Mesenteric fat pad (tissue), 1 donor: Measurements from ENCODE around the gene KRT3. TPM values are rescaled to one million over a fixed set of nuclear protein-coding genes. Genes with fewer than 3 reads are reported as not detected.

ENCODE experiments used
- DNase-seq: peaks from one replicate; pipeline ENCODE4 v3.0.0-alpha.2; 2020; ENCODE audit warnings: low spot score
- total RNA-seq: library from RNA; stranded (reverse); fragmentation: NEBNext Ultra II Directional; extraction: Animal tissue kit (Norgen Biotek cat#: 25700); gene quantifications from one replicate; pipeline ENCODE4 v1.2.1, GENCODE V29; 2021
- donor health status: DM: yes; HTN: yes; CAD: no.

Gene KRT3
- total RNA-seq, 1 donor from 2014 or later: not detected

DNA sequence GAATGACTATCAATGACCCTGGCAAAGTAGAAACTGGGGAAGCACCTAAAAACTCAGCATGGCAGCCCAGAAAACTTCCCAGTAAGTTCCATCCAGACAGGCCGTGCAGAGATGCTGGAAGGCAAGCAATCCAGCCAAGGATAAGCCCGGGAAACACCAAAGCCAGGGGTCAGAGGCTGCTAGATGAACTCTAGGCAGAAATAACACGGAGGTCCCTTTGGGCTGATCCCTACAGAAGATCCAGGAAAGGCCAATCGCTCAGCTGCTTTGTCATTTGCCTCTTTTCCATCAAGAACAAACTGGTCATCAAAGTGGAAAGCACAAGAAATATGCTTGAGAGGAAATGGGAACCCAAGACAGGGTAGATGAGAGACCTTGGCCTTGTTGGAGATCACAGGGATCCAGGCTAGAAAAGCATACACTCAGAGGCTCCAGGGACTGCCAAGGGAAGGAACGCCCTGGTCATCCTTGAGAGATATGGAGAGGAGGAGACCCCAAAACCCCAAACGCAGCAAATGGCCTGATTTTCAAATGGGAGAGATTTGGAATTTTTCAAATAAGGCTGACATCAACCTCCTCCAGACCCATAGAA is 31.7 kb upstream of the KRT3 start:
- DNase-seq: no peak

DNA sequence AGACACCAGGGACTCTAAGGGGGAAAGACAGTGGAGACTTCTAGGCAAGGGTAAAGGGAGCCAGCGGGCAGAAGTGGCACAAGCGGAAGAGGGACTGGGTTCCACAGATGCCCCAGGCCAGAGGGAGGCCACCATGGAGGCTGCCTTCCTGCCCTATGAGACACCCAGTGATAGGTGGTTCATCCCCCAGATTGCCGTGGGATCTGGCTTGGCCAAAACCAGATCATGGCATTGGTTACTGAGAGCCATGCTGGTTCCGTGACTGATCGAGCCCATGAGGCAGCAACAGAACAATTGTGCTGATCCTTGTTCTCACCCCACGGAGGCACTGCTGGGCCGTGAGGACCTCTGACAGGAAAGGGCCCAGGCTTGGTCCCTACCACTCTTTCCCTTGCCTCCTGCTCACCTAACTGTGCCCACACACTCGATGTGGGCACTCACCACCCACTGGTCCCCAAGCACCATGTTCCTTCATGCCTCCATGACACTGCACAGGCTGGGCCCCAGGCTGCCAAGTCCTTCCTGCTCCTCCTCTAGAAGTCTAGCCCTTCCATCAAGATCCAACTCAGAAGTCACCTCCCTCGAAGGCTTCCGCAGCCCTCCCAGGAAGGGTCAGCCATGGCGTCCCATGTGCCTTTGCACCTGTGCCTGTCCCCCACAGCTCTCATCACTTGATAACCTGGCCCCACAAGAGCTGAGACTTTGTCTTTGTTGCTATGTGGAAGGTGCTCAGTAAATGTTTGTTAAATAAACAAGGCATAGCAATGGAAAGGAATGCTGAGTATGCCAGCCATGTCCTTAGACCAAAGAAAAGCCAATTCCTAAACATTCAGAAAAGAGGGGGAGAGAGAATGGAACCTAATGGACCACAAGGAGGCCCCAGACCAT is 30.9 kb upstream of the KRT3 start:
- no peak for DNase-seq

DNA sequence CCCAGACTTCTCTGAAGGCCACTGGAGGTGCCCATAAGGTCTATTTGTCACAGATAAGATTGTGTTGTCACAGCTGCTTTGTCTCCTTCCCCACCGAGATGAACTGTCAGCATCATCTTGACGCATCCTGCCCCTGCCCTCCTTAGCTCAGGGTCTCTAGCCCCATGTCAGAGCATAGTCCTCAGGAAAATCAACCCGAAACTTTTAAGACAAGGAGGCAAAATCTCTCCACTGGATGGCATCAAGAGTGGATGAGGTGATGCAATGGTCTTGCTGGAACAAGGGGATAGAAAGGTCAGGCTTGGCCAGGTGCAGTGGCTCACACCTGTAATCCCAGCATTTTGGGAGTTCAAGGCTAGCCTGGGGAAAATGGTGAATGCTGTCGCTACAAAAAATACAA is 30.0 kb upstream of the KRT3 start:
- no peak for DNase-seq

DNA sequence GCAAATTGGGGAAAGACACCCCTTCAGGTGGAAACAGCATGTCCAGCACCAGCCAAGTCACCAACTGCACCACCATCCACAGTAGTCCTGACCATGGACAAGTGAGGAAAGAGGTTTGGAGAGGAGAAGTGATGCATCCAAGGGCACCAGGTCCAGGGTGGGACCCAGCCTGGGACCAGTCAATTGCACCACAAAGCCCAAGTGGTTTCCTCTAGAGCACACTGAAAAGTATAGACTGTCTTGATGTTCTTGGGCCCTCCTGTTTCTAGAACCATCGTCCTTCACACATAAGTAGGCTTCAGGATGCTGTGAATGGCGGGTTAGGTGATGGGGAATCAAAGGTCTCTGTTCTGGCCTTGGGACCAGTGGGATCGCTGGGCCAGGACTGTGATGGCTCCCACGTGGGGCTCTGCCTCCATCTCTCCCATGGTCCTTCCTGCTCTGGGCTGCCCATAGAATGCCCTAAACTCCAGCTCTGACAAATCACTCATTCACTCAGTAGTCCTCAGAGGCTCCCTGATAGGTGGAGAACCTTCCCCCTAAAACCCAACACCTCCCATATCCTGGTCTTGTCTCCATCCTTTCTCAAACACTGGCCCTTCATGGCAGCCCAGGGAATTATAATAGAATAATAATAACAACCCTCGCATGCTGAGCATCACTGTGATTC is 29.0 kb upstream of the KRT3 start:
- DNase-seq: no peak

DNA sequence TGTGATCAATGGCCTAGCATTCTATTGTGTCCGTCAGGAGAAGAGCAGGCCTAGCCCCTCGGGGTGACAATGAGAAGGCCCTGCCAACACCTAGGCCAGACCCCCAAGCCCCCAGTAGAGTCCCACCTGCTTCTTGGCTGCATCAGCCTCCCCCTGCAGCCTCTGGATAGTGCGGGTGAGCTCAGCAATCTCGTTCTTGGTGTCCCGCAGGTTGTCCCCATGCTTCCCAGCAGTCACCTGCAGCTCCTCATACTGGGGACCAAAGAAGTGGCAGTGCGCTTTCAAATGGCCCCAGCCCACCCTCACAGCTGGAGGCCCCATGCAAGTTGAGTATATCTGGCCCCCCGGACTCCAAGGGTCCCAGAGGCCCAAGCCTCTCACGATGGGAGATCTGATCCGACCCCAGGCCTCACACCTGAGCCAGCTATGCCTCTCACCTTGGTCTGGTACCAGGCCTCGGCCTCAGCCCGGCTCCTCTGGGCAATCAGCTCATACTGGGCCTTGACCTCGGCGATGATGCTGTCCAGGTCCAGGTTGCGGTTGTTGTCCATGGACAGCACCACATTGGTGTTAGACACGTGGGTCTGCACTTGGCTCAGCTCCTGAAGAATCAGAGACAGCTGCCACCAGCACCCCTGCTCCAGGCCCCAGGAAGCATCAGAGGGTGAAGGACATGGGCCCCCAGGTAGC is 28.0 kb upstream of the KRT3 start:
- DNase-seq: no peak

DNA sequence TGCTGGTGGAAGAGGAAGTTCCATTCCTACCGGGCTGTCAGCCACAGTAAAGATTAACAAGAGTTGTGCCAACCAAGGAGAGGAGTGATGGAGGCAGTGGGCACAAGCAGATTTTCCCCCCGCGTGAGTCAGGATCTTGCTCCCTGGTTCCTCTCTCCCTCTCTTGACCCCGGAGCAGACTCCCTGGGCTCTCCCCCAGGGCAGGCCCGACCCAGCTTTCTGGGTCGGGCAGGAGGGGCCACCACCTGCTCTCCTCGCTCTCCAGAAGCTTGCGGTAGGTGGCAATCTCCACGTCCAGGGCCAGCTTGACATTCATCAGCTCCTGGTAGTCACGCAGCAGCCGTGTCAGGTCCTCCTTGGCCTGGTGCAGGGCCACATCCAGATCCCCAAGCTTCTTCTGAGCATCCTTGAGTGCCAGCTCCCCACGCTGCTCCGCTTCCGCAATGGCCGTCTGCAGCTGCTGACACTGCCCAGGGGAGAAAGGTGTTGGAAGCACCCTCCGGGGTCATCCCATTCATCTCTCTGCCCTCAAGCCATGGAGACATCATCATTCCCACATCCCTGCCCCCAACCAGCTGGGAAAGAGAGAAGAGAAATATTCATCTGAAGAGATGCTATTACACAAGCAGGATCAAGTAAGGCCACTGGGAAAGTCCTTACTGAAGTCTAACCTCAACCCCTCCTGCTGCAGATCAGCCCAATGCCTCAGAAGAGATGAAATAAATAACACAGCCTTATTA is 27.0 kb upstream of the KRT3 start:
- DNase-seq: no peak

DNA sequence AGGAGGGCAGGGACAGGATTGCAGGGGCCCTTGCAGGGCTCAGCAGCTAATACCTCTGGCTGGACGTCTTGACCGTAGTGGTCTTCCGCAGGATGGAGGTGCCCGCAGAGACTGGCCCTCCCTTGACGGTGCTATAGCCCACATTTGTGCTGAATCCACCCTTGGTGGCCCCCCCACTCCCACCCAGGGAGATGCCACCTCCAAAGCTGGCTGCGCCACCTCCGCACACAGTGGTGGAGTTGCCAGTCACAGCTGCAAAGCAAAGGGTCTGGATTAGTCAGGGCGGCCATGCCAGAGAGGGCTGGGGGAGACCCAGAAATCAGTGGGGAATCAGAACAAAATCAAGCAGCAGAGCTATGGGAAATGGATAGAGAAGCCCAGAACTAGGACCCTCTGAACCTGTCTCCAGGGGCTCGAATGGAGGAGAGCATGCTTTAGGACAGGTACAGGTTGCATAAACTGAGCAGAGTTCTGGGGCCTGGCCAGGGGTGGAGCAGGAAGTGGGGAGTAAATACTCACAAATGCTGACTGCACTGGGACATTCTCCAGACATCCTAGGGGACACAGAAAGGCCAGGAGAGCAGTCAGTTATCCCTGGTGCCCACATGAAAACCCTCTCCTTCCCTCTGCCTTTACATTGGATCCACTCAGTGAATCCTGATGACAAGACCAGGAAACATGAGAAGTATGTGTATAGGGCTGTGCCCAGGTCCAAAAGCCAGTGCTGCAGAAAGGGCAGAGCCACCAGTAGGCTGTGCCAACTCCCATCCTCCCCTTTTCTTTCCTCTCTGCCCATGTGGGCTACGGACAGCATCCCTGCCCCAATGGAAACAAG is 26.1 kb upstream of the KRT3 start:
- DNase-seq: no peak

DNA sequence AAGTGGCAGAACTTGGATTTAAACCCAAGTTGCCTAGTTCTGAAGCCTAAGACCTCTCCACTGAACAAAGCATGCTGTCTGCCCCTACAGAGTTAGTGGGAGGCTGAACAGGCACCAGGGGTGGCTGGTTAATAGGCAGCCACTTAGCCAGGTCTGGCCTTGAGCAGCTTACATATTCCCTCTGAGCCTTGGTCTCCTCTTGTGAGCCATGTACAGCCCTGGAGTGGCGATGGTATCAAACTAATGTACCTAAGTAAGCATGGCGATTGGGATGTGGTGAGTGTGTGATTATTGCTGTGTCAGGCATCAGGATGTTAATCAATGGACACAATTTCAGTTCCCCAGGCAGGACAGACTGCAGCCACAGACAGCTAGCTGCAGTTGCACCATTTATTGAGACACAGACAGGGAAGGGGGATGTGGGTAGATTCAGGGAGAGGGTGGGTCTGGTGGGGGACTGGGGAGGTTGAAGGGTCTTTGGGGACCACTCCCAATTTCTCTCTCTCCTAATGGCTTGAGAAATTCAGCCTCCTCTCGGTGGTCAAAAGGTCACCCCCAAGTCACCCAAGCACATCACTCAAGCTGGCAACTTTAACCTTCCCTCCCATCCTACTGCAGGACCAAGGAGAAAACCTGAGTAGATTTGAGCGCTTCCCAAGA is 25.3 kb upstream of the KRT3 start:
- no peak for DNase-seq

DNA sequence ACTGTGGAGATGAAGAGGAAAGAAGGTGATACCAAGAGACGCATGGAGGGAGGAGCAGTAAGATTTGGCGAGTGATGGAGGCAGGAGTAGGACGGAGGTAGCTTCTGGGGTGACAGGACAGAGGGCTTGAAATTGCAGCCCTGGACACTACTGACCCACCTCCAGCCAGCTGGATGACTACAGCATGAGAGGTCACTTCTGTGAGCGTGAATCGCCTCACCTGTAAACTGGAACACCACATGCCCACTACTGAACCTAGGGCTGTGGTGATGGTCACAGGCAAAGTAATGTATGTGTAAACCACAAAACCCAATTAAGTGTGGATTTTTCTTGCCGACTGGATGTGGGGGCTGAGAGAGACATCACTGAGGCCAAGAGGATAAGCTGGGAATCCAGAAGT is 24.6 kb upstream of the KRT3 start:
- DNase-seq: no peak

DNA sequence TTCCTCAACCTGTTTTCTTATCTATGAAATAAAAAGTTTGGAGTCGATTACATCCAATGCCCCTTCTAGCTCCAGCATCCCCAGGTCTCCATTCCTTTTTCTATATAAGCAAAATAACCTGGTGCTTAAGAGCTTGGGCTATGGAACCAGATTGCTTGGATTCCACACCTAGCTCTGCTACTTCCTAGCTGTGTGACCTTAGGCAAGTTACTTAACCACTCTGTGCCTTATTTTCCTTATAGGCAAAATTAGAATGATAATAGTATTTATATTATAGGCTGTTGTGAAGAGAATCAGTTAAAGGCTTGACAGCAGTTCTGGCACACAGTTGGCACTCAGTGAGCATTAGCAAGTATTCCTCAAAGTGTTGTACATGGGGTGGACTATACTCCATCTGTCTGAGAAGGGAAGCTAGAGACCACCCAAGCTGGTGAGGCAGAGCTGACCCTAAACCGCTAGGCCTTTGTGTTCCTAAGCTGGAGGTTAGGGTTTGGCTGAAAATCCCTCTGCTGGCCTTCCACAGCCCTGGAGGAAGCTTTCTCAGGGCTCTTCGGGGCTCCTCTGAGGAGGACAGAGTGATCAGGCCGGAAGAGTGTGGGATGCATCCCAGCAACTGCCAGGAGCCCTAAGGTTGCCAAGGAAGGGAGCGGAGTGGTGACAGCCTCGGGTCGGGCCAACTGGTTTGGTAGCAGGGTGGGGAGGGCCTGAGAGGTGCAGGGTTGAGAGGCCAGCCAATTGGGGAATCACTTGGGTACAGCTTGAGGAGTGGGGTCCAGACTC is 24.0 kb upstream of the KRT3 start:
- DNase-seq: no peak

DNA sequence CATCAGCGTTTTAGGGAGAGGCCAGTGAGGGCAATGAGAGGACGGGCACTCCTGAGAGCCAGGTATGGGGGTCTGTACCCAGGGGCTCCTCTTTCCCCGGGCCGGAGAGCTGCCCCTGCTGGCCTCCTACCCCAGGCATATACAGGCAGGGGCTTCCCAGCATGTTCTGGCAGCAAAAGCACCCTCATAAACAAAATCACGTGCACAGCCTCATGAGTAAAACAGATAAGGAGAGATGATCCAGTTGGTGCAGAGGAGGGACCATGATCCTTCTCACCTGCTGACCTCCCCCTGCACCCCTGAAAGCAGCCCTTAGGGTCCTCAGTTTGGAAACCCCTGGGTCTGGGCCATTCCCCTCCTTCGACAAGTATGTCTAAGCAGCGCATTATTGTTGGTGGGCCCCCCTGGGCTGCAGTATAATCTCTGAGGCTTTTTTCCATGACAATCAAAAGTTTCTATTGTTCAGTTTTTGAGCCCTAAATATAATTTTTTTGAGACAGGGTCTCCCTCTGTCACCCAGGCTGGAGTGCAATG is 23.0 kb upstream of the KRT3 start:
- no peak for DNase-seq

DNA sequence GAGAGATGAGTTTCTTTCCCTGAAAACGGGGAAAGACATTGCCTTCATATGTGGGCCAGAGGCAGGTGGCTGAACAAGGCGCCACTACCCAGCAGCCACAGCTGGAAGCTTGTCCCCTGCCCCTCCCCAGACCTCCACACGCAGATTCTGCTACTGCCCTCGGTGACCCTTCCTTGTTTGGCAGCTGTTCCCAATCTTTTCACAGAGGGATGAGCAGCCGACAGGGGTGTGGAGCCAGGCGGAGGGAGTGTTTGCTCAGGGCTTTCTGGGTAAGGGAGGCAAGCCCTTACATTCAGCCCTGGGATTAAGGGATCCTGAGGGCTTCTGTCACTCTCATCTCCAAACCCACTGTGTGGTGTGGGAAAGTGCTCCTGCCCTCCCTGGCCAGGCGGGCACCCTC is 22.5 kb upstream of the KRT3 start:
- DNase-seq: no peak

DNA sequence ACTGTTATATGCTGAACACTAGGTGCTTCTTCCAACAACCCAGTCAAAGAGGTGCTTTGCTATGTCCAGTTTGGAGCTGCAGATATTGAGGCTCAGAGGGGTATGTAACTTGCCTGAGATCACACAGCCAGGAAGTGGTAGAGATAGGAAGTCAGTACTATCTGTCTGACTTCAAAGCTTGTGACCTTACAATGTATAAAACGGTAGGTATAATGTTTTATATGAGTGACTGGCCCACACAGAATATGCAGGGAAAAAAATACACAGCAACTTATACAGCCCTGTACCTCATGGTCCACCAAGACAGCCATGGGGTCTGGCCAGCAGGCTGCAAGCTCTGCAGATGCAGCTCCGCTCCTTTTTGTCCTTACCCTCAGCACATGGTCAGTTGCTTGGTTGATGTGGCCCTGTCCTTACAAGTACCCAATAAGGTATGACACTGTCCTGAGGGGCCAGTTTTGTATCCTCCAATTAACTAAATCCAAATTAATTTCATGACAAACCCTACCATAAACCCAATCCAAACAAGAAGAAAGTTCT is 21.9 kb upstream of the KRT3 start:
- no peak for DNase-seq

DNA sequence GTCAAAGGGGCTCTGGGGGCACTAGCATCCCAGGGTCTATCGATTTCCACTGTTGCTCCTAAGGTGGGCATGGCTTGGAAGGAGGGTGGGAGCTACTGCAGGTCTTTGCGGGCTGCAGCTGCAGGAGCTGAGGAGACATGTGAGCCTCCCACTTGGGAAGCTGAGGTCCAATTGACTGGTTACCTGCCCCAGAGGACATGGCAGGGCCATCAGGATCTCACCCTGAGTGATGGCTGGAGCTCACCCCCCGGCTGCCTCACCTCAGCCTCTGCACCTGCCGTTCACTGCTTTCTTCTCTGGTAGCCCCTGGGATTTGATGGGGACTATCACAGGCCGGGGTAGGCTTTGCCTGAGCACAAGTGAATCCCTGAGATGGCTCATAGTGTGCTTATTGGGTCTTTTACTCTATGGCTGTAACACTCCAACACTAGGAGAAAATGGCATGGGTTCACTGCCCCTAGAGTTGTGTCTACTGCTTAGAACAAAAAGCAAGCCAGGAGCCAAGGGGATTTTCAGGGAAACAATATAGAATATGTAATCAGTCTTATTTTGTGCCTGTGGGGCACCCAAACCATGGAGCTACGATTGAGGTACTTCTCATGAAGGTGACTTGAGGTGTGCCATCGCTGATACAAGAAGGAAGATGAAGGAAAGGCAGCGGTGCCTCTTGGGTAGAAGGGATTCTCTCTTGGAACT is 21.2 kb upstream of the KRT3 start:
- DNase-seq: no peak

DNA sequence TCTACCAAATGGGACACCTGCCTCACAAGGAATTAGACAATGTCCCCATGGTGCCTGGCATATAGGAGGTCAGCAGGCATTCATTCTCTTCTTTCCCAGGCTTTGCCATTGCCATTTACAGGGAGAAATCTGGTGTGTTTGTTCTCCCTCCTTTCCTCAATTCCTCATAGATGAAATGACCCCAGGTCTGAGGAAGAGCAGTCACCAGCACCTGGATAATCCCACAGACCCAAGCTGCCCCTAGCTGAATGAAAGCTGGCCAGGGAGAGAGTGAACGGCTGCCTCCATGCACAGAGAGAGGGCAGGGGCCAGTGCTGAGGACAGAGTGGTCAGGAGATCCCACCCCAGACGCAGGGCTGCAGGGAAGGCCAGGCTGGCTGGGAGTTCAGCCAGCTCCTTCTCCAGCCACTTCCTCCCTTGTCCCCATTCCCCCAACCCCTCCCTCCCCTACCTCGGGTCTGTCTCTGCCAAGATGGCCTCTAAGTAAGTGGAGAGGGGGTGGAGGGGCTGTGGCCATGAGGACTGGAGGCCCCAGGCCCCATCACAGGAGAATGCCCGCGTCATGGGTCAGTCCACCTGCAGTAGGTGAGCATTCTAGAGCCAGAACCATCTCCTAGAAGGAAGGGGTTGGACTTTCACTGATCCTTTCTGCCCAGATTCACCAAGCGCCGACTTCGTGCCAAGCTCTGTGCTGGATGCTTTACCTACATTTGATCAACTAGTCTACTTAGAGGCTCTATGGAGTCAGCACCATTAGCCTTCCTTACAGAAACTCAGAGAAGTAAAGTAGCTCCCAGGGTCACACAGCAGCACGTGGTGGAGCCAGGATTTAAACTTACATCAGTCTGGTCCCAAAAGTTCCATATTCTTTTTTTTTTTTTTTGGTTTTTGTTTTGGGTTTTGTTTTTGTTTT is 20.0 kb upstream of the KRT3 start:
- no peak for DNase-seq

DNA sequence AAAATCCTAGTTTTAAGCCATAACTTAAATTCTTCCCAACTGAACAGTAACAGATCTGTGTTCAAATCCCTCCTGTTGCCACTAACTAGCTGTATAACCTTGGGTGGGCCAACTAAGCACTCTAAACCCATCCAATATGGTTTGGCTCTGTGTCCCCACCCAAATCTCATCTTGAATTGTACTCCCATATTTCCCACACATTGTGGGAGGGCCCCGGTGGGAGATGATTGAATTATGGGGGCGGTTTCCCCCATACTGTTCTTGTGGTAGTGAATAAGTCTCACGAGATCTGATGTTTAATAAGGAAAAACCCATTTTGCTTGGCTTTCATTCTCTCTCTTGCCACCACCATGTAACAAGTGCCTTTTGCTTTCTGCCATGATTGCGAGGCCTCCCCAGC is 19.2 kb upstream of the KRT3 start:
- no peak for DNase-seq

DNA sequence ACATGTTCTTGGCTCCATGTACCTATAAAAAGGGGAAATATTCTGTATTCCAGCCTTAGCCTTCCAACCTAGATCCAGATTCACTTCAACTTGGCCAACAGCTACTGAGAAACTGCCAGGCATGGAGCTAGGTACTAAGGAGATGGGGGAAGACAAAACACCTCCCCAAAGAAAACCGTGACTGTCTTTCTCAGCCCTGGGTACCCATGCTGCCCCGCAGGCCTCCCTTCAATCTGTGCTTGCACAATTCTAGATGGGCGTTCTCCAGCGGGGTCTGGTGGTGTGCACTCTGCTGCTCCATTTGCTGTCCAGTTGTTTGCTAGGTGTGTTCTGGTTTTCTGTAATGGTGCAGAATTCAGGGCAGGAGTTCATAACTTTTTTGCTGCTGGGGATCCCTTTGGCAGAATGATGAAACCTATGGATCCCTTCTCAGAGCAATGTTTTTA is 18.8 kb upstream of the KRT3 start:
- no peak for DNase-seq
